Measurements from ENCODE around the gene PDCD6IP. TPM values are rescaled to one million over a fixed set of nuclear protein-coding genes. Genes with fewer than 3 reads are reported as not detected.

PDCD6IP gene
- total and polyA plus RNA-seq, 2 experiments from 2014 or later = 45.1 to 185 TPM

DNA sequence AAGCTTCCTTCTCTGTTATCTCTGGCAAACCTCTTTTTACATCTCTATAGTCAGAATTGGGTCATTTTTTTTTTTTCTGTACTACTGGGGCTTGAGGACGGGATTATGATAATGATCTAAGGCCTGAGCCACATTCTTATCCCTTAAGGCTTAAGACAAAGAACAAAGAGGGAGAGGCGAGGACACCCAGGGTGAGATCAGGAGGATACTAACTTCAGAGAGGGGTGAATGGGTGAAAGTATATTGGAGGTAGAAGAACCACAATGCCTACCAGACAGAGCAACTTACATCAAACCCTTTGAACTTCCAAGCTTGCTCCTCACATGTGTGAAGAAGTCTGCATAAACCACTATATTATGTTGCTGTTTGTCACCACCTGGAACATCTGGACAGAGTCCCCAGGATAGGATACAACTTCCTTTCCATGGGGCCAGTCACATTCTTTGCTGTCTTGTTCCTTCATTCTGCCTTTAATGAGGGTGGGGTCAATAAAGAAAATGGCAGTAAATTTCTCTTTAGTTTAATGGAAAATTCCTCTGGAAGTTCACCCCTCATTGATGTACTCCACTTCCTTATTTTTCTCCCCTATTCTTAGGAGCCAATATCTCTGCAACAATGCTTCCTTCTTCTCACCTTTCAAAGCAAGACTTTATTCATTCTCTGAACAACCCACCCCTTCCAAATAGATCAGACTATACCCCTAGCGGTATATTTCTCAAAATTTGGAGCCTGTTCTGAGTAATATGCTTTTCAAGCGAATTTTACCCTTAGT, 9.1 kb upstream of the PDCD6IP start:
- no peaks in the 10 kb centered on the region for H3K36me3 Mint-ChIP-seq (ENCODE audit: low read depth)
- peaks cover 25% of the 10 kb centered on the region for H3K4me1 Mint-ChIP-seq
- Histone ChIP-seq H3K36me3 (ENCODE audit: insufficient read depth) (no peaks in the 10 kb centered on the region), H4K20me1 (replicated peaks; ENCODE audit: insufficient read depth) (no peaks in the 10 kb centered on the region), H3K79me2 (replicated peaks; ENCODE audit: insufficient read depth) (no peaks in the 10 kb centered on the region), H3K9me2 (ENCODE audit: insufficient read depth) (no peaks in the 10 kb centered on the region), H3F3A (replicated peaks; ENCODE audit: low read depth) (no peaks in the 10 kb centered on the region), H3K27me3 (ENCODE audit: insufficient read depth) (no peaks in the 10 kb centered on the region), H3K4me3 (no peak overlapping the region), H3K4me2 (peak overlapping the region; percentile 31; the same call in 1 of the 2 replicates), H2AFZ (no peak overlapping the region), H3K27ac (ENCODE audit: low read depth) (no peak overlapping the region), H3K4me1 (ENCODE audit: insufficient read depth) (peaks cover 4% of the 10 kb centered on the region)
- no peak for TF ChIP-seq ZNF114 (CRISPR knock-in tag; IDR thresholded peaks at IDR 0.05)
- no peak for TF ChIP-seq EZH2 (IDR thresholded peaks at IDR 0.05; ENCODE audit: low read depth, unreplicated experiment)
- TF ChIP-seq, protein P1, sequence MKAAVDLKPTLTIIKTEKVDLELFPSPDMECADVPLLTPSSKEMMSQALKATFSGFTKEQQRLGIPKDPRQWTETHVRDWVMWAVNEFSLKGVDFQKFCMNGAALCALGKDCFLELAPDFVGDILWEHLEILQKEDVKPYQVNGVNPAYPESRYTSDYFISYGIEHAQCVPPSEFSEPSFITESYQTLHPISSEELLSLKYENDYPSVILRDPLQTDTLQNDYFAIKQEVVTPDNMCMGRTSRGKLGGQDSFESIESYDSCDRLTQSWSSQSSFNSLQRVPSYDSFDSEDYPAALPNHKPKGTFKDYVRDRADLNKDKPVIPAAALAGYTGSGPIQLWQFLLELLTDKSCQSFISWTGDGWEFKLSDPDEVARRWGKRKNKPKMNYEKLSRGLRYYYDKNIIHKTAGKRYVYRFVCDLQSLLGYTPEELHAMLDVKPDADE (IDR thresholded peaks at IDR 0.05) = no peak
- no peak for TF ChIP-seq STAT1 (IDR thresholded peaks at IDR 0.05; ENCODE audit: unreplicated experiment)
- no peak for TF ChIP-seq CREB1 (CRISPR knock-in tag; IDR thresholded peaks at IDR 0.05; ENCODE audit: low read depth)
- TF ChIP-seq, protein P2, sequence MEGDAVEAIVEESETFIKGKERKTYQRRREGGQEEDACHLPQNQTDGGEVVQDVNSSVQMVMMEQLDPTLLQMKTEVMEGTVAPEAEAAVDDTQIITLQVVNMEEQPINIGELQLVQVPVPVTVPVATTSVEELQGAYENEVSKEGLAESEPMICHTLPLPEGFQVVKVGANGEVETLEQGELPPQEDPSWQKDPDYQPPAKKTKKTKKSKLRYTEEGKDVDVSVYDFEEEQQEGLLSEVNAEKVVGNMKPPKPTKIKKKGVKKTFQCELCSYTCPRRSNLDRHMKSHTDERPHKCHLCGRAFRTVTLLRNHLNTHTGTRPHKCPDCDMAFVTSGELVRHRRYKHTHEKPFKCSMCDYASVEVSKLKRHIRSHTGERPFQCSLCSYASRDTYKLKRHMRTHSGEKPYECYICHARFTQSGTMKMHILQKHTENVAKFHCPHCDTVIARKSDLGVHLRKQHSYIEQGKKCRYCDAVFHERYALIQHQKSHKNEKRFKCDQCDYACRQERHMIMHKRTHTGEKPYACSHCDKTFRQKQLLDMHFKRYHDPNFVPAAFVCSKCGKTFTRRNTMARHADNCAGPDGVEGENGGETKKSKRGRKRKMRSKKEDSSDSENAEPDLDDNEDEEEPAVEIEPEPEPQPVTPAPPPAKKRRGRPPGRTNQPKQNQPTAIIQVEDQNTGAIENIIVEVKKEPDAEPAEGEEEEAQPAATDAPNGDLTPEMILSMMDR (conservative IDR thresholded peaks at IDR 0.05; ENCODE audit: low read depth in 2 of 2) = no peak
- no peak for TF ChIP-seq ZNF331 (CRISPR knock-in tag; IDR thresholded peaks at IDR 0.05; ENCODE audit: low read depth)
- no peak for TF ChIP-seq JUNB (IDR thresholded peaks at IDR 0.05; ENCODE audit: unreplicated experiment)
- TF ChIP-seq, protein P3, sequence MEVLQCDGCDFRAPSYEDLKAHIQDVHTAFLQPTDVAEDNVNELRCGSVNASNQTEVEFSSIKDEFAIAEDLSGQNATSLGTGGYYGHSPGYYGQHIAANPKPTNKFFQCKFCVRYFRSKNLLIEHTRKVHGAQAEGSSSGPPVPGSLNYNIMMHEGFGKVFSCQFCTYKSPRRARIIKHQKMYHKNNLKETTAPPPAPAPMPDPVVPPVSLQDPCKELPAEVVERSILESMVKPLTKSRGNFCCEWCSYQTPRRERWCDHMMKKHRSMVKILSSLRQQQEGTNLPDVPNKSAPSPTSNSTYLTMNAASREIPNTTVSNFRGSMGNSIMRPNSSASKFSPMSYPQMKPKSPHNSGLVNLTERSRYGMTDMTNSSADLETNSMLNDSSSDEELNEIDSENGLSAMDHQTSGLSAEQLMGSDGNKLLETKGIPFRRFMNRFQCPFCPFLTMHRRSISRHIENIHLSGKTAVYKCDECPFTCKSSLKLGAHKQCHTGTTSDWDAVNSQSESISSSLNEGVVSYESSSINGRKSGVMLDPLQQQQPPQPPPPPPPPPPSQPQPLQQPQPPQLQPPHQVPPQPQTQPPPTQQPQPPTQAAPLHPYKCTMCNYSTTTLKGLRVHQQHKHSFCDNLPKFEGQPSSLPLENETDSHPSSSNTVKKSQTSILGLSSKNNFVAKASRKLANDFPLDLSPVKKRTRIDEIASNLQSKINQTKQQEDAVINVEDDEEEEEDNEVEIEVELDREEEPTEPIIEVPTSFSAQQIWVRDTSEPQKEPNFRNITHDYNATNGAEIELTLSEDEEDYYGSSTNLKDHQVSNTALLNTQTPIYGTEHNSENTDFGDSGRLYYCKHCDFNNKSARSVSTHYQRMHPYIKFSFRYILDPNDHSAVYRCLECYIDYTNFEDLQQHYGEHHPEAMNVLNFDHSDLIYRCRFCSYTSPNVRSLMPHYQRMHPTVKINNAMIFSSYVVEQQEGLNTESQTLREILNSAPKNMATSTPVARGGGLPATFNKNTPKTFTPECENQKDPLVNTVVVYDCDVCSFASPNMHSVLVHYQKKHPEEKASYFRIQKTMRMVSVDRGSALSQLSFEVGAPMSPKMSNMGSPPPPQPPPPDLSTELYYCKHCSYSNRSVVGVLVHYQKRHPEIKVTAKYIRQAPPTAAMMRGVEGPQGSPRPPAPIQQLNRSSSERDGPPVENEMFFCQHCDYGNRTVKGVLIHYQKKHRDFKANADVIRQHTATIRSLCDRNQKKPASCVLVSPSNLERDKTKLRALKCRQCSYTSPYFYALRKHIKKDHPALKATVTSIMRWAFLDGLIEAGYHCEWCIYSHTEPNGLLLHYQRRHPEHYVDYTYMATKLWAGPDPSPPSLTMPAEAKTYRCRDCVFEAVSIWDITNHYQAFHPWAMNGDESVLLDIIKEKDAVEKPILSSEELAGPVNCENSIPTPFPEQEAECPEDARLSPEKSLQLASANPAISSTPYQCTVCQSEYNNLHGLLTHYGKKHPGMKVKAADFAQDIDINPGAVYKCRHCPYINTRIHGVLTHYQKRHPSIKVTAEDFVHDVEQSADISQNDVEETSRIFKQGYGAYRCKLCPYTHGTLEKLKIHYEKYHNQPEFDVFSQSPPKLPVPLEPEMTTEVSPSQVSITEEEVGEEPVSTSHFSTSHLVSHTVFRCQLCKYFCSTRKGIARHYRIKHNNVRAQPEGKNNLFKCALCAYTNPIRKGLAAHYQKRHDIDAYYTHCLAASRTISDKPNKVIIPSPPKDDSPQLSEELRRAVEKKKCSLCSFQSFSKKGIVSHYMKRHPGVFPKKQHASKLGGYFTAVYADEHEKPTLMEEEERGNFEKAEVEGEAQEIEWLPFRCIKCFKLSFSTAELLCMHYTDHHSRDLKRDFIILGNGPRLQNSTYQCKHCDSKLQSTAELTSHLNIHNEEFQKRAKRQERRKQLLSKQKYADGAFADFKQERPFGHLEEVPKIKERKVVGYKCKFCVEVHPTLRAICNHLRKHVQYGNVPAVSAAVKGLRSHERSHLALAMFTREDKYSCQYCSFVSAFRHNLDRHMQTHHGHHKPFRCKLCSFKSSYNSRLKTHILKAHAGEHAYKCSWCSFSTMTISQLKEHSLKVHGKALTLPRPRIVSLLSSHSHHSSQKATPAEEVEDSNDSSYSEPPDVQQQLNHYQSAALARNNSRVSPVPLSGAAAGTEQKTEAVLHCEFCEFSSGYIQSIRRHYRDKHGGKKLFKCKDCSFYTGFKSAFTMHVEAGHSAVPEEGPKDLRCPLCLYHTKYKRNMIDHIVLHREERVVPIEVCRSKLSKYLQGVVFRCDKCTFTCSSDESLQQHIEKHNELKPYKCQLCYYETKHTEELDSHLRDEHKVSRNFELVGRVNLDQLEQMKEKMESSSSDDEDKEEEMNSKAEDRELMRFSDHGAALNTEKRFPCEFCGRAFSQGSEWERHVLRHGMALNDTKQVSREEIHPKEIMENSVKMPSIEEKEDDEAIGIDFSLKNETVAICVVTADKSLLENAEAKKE (CRISPR knock-in tag; IDR thresholded peaks at IDR 0.05) = no peak
- TF ChIP-seq NANOG (IDR thresholded peaks at IDR 0.05; ENCODE audit: borderline replicate concordance) = no peak
- TF ChIP-seq, protein P4, sequence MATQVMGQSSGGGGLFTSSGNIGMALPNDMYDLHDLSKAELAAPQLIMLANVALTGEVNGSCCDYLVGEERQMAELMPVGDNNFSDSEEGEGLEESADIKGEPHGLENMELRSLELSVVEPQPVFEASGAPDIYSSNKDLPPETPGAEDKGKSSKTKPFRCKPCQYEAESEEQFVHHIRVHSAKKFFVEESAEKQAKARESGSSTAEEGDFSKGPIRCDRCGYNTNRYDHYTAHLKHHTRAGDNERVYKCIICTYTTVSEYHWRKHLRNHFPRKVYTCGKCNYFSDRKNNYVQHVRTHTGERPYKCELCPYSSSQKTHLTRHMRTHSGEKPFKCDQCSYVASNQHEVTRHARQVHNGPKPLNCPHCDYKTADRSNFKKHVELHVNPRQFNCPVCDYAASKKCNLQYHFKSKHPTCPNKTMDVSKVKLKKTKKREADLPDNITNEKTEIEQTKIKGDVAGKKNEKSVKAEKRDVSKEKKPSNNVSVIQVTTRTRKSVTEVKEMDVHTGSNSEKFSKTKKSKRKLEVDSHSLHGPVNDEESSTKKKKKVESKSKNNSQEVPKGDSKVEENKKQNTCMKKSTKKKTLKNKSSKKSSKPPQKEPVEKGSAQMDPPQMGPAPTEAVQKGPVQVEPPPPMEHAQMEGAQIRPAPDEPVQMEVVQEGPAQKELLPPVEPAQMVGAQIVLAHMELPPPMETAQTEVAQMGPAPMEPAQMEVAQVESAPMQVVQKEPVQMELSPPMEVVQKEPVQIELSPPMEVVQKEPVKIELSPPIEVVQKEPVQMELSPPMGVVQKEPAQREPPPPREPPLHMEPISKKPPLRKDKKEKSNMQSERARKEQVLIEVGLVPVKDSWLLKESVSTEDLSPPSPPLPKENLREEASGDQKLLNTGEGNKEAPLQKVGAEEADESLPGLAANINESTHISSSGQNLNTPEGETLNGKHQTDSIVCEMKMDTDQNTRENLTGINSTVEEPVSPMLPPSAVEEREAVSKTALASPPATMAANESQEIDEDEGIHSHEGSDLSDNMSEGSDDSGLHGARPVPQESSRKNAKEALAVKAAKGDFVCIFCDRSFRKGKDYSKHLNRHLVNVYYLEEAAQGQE (IDR thresholded peaks at IDR 0.05; ENCODE audit: unreplicated experiment) = no peak
- no peak for TF ChIP-seq POLR2AphosphoS5 (IDR thresholded peaks at IDR 0.05; ENCODE audit: low read depth)
- no peak for TF ChIP-seq EZH2phosphoT487 (IDR thresholded peaks at IDR 0.05; ENCODE audit: unreplicated experiment)
- no peaks in the 10 kb centered on the region for H3K27me3 Mint-ChIP-seq (ENCODE audit: insufficient read depth, low read depth, poor library complexity)
- no peaks in the 10 kb centered on the region for H3K9me3 Mint-ChIP-seq
- peak; percentile 37 for DNase-seq (ENCODE audit: low spot score)
- ATAC-seq = peak; percentile 58
- H3K4me3 Mint-ChIP-seq = no peak overlapping the region
- H3K27ac Mint-ChIP-seq = no peak overlapping the region
